ENCODE results near the gene GOT1. TPM values are rescaled to one million over a fixed set of nuclear protein-coding genes. Genes with fewer than 3 reads are reported as not detected.
A peak's percentile ranks its signal among the peaks of the same experiment; 100 is the strongest.

GOT1 gene
- total RNA-seq, 1 experiment from 2014 or later = 51.6 TPM

DNA sequence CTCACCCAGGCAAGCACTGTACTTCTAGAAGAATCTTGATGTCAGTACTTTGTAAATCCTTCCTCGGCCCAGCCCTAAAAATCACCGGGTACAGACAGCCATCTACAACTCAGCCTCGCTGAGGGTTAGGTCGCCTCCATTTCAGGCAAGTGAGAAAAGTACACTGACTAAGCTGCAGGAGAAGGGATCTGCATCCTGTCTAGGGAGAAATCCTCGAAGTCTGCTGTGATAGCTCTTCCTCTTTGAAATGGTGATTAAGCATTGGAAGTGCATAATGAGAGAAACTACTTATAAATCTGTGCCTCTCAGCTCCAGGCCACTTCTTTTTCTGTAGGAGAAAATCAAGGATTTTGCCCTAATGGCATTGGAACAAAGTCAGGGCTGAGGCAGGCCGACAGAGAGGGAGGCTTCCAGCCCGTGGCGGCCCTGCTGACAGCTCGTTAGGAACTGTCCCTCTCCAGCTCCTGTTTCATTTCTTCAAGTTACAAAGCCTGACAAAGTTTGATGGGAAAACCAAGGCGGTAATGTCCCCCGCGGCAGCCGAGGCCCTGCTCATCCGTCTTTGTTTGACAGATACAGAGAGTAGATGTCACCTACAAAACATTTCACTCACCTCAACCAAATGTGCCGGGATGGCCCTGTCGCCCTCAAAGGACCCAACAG lies 14.1 kb upstream of the GOT1 start:
- TF ChIP-seq, protein P1, sequence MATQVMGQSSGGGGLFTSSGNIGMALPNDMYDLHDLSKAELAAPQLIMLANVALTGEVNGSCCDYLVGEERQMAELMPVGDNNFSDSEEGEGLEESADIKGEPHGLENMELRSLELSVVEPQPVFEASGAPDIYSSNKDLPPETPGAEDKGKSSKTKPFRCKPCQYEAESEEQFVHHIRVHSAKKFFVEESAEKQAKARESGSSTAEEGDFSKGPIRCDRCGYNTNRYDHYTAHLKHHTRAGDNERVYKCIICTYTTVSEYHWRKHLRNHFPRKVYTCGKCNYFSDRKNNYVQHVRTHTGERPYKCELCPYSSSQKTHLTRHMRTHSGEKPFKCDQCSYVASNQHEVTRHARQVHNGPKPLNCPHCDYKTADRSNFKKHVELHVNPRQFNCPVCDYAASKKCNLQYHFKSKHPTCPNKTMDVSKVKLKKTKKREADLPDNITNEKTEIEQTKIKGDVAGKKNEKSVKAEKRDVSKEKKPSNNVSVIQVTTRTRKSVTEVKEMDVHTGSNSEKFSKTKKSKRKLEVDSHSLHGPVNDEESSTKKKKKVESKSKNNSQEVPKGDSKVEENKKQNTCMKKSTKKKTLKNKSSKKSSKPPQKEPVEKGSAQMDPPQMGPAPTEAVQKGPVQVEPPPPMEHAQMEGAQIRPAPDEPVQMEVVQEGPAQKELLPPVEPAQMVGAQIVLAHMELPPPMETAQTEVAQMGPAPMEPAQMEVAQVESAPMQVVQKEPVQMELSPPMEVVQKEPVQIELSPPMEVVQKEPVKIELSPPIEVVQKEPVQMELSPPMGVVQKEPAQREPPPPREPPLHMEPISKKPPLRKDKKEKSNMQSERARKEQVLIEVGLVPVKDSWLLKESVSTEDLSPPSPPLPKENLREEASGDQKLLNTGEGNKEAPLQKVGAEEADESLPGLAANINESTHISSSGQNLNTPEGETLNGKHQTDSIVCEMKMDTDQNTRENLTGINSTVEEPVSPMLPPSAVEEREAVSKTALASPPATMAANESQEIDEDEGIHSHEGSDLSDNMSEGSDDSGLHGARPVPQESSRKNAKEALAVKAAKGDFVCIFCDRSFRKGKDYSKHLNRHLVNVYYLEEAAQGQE (IDR thresholded peaks at IDR 0.05; ENCODE audit: insufficient read depth in 1 of 2, low read depth in 2 of 2, low read length in 1 of 2) = no peak
- TF ChIP-seq SIN3A (IDR thresholded peaks at IDR 0.05; ENCODE audit: borderline replicate concordance, insufficient read depth, low read depth, low read length) = no peak
- Histone ChIP-seq H3K9me3 (ENCODE audit: control insufficient read depth, insufficient read depth, low read depth, low read length) (no peaks in the 10 kb centered on the region), H3K27me3 (ENCODE audit: control insufficient read depth, insufficient read depth, low read length) (peaks cover 5% of the 10 kb centered on the region), H3K36me3 (ENCODE audit: control insufficient read depth, insufficient read depth, low read length) (no peaks in the 10 kb centered on the region), H3K4me3 (ENCODE audit: low read depth in 2 of 2, low read length in 2 of 2) (no peak overlapping the region), H3K27ac (ENCODE audit: low read length) (no peak overlapping the region), H3K4me1 (ENCODE audit: control insufficient read depth, insufficient read depth, low read length) (no peaks in the 10 kb centered on the region)
- ChIA-PET CTCF (no interaction called here), POLR2A (no interaction called here)
- intact Hi-C loops (cut with micrococcal nuclease; ENCODE audit: unreplicated experiment) = no loop called here
- ATAC-seq (no peak), DNase-seq (ENCODE audit: low read depth, low spot score) (no peak)
- in situ Hi-C loops (cut with HindIII; ENCODE audit: low pct_unique_long_range_greater_than_20kb, low sequenced_read_pairs) = no loop called here
- no TSS peak for BruUV-seq (replicated peaks)

DNA sequence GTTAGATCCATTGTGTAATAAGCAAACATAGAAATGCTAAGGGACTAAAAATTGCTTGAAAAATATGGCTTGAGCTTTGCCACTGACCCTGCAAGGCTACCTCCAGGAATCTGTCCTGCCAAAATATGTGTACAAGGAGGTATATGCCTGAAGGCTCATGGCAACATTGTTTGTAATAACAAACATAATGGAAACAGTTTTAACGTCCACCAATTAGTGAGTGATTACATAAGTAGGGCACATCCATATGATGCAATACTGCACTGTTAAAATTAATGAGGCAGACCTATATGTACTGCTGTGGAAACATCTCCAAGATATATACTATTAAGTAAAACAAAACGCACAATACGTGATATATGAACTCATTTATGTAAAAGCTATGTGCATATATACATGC lies 13.1 kb upstream of the GOT1 start:
- Histone ChIP-seq H3K9me3 (ENCODE audit: control insufficient read depth, insufficient read depth, low read depth, low read length) (no peaks in the 10 kb centered on the region), H3K4me1 (ENCODE audit: control insufficient read depth, insufficient read depth, low read length) (no peaks in the 10 kb centered on the region), H3K36me3 (ENCODE audit: control insufficient read depth, insufficient read depth, low read length) (no peaks in the 10 kb centered on the region), H3K4me3 (ENCODE audit: low read depth in 2 of 2, low read length in 2 of 2) (no peak overlapping the region), H3K27ac (ENCODE audit: low read length) (no peak overlapping the region), H3K27me3 (ENCODE audit: control insufficient read depth, insufficient read depth, low read length) (no peaks in the 10 kb centered on the region; the same call in 1 of the 2 replicates)
- BruUV-seq (replicated peaks) = no TSS peak
- intact Hi-C loops (cut with micrococcal nuclease; ENCODE audit: unreplicated experiment) = no loop called here
- ChIA-PET CTCF (interaction anchor here (0.6 kb wide), 1 partner anchor 108 kb away, joined by 4 read pairs; no protein-coding TSS in a partner anchor), POLR2A (interaction anchor here (1.0 kb wide), 1 partner anchor 16 kb away, joined by 4 read pairs; no protein-coding TSS in a partner anchor)
- TF ChIP-seq POLR2AphosphoS5 (IDR thresholded peaks at IDR 0.05; ENCODE audit: low read depth, low read length) (no peak), TCF7L2 (IDR thresholded peaks at IDR 0.05; ENCODE audit: low read depth, low read length) (no peak)
- ATAC-seq = no peak
- no peak for DNase-seq (ENCODE audit: low read depth, low spot score)
- in situ Hi-C loops (cut with HindIII; ENCODE audit: low pct_unique_long_range_greater_than_20kb, low sequenced_read_pairs) = no loop called here

DNA sequence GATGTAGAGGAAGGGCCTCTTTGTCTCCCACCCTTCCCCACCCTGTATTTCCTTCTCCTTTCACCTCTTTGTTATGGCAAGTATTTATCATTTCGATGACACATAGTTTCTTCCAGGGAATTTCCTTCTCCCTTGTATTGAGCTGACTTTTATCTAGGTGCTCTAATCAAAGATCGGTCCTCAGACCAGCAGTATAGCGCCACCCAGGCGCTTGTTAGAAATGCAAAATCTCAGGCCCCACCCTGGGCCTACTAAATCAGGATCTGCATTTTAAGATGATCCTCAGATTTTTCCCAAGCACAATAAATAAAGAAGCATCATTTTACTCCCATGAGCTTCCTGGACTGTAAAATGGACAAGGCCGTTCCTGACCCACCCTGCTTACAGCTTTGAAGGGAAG lies 12.0 kb upstream of the GOT1 start:
- ChIA-PET CTCF (interaction anchor here (0.6 to 0.7 kb wide), 2 partner anchors 10 to 165 kb away, joined by 6 to 7 read pairs; no protein-coding TSS in a partner anchor), POLR2A (interaction anchor here (0.6 kb wide), 1 partner anchor 348 kb away, joined by 3 read pairs; no protein-coding TSS in a partner anchor)
- no TSS peak for BruUV-seq (replicated peaks)
- no peak for ATAC-seq
- Histone ChIP-seq H3K9me3 (ENCODE audit: control insufficient read depth, insufficient read depth, low read depth, low read length) (no peaks in the 10 kb centered on the region), H3K27me3 (ENCODE audit: control insufficient read depth, insufficient read depth, low read length) (no peaks in the 10 kb centered on the region; the same call in 1 of the 2 replicates), H3K4me1 (ENCODE audit: control insufficient read depth, insufficient read depth, low read length) (no peaks in the 10 kb centered on the region), H3K36me3 (ENCODE audit: control insufficient read depth, insufficient read depth, low read length) (no peaks in the 10 kb centered on the region), H3K27ac (ENCODE audit: low read length) (no peak overlapping the region), H3K4me3 (ENCODE audit: low read depth in 2 of 2, low read length in 2 of 2) (no peak overlapping the region)
- no peak for TF ChIP-seq TCF7L2 (IDR thresholded peaks at IDR 0.05; ENCODE audit: low read depth, low read length)
- TF ChIP-seq, protein P2, sequence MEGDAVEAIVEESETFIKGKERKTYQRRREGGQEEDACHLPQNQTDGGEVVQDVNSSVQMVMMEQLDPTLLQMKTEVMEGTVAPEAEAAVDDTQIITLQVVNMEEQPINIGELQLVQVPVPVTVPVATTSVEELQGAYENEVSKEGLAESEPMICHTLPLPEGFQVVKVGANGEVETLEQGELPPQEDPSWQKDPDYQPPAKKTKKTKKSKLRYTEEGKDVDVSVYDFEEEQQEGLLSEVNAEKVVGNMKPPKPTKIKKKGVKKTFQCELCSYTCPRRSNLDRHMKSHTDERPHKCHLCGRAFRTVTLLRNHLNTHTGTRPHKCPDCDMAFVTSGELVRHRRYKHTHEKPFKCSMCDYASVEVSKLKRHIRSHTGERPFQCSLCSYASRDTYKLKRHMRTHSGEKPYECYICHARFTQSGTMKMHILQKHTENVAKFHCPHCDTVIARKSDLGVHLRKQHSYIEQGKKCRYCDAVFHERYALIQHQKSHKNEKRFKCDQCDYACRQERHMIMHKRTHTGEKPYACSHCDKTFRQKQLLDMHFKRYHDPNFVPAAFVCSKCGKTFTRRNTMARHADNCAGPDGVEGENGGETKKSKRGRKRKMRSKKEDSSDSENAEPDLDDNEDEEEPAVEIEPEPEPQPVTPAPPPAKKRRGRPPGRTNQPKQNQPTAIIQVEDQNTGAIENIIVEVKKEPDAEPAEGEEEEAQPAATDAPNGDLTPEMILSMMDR (IDR thresholded peaks at IDR 0.05) = peak; percentile 17; the same call in 1 of the 2 replicates
- in situ Hi-C loops (cut with HindIII; ENCODE audit: low pct_unique_long_range_greater_than_20kb, low sequenced_read_pairs) = no loop called here
- intact Hi-C loops (cut with micrococcal nuclease; ENCODE audit: unreplicated experiment) = no loop called here
- no peak for DNase-seq (ENCODE audit: low read depth, low spot score)
